HL-60 (cell line): Measurements from ENCODE around the gene PAGE4.

Experiments used
- DNase-seq, 2 experiments: peaks; one replicate each; pipeline ENCODE4 v3.0.0-alpha.2; 2010 to 2020; ENCODE audit warnings: low read depth in 1 of 2, low spot score in 1 of 2
- H3K27ac ChIP-seq: fragments of 250-450 bp; sonication (Bioruptor Pico); replicated peaks from 2 replicates; pipeline ENCODE4 v1.5.1; 2020; ENCODE audit warnings: mild to moderate bottlenecking, moderate library complexity
- H3K27me3 ChIP-seq: fragments of 250-450 bp; sonication (Bioruptor Pico); 2 replicates; pipeline ENCODE4 v1.5.1; 2021; ENCODE audit warnings: mild to moderate bottlenecking, moderate library complexity; ENCODE audit not compliant: insufficient read depth, poor library complexity, severe bottlenecking
- H3K4me3 ChIP-seq: replicated peaks from 2 replicates; pipeline ENCODE4 v1.5.1; 2011; ENCODE audit warnings: mild to moderate bottlenecking, control low read depth, low read length; ENCODE audit not compliant: insufficient read depth
- GABPA ChIP-seq: IDR thresholded peaks from 2 replicates; pipeline ENCODE4 v1.6.1; 2012; ENCODE audit warnings: low read depth
- POLR2AphosphoS5 ChIP-seq: IDR thresholded peaks from 2 replicates; pipeline ENCODE4 v1.6.1; 2012; ENCODE audit warnings: low read depth
- SPI1 ChIP-seq: IDR thresholded peaks from 2 replicates; pipeline ENCODE4 v1.6.1; 2012; ENCODE audit warnings: low read depth, mild to moderate bottlenecking, borderline replicate concordance
- long read RNA-seq: library from polyadenylated mRNA; unstranded; transcript quantifications from one replicate; pipeline ENCODE4 v2.0.0, GENCODE V29; 2020
- TF ChIP-seq, protein P1 (sequence below): IDR thresholded peaks from one replicate; pipeline ENCODE4 v1.5.1; 2011; ENCODE audit warnings: low read length, control low read depth, inconsistent platforms; ENCODE audit not compliant: insufficient read depth
- TF ChIP-seq, protein P2 (sequence below): IDR thresholded peaks from 2 replicates; pipeline ENCODE4 v1.6.1; 2012; ENCODE audit warnings: low read depth; ENCODE audit not compliant: insufficient replicate concordance

Gene PAGE4, protein sequence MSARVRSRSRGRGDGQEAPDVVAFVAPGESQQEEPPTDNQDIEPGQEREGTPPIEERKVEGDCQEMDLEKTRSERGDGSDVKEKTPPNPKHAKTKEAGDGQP
- long read RNA-seq, result 0 reads

DNA sequence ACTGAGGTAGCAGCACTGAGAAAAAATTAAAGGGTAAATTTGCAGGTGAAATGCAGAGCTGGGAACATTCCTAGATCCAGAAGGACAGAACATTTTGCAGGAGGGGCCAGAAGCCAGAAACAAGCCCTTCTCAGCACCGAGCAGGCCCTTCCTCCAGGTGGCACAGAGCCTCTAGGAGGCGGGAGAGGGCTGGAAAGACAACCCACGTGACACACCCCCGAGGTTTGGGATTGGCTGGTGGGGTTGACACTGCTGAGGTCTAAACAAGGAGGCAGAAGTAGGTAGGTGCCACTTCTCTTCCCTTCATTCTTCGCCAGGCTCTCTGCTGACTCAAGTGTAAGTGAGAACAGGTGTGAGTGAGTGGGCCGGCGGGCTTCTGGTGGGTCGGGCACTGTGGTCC is at the start of gene PAGE4:
PAGE4 (plus strand) TSS at position 288 of the 400 bp plus-strand sequence. CDS start 1,126 bp downstream, outside the sequence.
- no peaks in the 10 kb centered on the region for H3K27me3 ChIP-seq
- TF ChIP-seq, protein P1, sequence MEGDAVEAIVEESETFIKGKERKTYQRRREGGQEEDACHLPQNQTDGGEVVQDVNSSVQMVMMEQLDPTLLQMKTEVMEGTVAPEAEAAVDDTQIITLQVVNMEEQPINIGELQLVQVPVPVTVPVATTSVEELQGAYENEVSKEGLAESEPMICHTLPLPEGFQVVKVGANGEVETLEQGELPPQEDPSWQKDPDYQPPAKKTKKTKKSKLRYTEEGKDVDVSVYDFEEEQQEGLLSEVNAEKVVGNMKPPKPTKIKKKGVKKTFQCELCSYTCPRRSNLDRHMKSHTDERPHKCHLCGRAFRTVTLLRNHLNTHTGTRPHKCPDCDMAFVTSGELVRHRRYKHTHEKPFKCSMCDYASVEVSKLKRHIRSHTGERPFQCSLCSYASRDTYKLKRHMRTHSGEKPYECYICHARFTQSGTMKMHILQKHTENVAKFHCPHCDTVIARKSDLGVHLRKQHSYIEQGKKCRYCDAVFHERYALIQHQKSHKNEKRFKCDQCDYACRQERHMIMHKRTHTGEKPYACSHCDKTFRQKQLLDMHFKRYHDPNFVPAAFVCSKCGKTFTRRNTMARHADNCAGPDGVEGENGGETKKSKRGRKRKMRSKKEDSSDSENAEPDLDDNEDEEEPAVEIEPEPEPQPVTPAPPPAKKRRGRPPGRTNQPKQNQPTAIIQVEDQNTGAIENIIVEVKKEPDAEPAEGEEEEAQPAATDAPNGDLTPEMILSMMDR, result no peak
- no peak within 1 kb of the TSS for H3K4me3 ChIP-seq
- no peak for DNase-seq
- H3K27ac ChIP-seq, result no peak within 1 kb of the TSS

DNA sequence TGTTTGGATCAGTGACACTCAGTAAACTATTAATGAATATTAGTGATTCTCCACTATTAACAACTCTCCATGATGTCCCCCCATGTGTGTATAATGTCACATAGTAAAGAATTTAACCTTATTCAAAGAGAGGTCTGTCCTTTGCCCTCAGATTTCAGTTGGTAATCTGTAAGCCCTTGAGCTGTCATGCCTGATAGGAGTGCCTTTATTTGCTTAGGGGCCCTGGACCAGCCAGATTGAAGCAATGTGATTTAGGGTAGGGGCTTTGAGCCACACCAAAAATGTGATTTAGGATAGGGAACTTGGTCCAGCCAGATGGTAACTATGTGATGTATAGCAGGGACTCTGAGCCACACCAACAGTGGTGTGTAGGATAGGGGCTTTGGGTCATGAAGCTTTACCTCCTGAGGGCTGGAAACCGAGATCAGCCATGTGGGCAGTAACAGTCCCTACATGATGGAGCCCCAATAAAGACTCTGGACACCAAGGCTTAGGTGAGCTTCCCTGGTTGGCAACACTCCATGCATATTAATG is 44.3 kb upstream of the PAGE4 start:
- Histone ChIP-seq H3K4me3 (no peak overlapping the region), H3K27ac (no peak overlapping the region), H3K27me3 (no peaks in the 10 kb centered on the region)
- DNase-seq, result no peak
- TF ChIP-seq, protein P1, result no peak
- no peak for TF ChIP-seq POLR2AphosphoS5
- TF ChIP-seq SPI1, result no peak
- no peak for TF ChIP-seq GABPA
- TF ChIP-seq, protein P2, sequence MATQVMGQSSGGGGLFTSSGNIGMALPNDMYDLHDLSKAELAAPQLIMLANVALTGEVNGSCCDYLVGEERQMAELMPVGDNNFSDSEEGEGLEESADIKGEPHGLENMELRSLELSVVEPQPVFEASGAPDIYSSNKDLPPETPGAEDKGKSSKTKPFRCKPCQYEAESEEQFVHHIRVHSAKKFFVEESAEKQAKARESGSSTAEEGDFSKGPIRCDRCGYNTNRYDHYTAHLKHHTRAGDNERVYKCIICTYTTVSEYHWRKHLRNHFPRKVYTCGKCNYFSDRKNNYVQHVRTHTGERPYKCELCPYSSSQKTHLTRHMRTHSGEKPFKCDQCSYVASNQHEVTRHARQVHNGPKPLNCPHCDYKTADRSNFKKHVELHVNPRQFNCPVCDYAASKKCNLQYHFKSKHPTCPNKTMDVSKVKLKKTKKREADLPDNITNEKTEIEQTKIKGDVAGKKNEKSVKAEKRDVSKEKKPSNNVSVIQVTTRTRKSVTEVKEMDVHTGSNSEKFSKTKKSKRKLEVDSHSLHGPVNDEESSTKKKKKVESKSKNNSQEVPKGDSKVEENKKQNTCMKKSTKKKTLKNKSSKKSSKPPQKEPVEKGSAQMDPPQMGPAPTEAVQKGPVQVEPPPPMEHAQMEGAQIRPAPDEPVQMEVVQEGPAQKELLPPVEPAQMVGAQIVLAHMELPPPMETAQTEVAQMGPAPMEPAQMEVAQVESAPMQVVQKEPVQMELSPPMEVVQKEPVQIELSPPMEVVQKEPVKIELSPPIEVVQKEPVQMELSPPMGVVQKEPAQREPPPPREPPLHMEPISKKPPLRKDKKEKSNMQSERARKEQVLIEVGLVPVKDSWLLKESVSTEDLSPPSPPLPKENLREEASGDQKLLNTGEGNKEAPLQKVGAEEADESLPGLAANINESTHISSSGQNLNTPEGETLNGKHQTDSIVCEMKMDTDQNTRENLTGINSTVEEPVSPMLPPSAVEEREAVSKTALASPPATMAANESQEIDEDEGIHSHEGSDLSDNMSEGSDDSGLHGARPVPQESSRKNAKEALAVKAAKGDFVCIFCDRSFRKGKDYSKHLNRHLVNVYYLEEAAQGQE, result no peak

DNA sequence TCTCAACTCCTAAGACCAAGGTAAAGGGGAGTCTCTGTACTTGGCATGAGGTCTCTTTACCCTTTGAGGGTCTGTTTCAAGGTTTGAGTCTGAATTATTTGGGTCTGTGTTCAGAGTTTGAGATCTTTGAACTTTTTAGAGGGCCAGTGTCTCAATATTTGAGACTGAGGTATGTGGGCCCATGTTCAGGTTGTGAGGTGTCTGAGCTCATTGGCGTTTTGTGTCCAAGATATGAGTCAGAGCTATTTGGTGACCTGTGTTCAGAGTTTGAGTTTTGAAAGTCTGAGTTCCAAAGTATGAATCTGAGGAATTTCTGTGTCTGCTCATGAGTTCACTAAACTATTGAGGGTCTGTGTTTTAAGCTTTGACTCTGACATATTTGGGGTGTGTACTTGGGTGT is 36.7 kb upstream of the PAGE4 start:
- DNase-seq, result no peak
- Histone ChIP-seq H3K27me3 (no peaks in the 10 kb centered on the region), H3K27ac (no peak overlapping the region), H3K4me3 (no peak overlapping the region)
- no peak for TF ChIP-seq POLR2AphosphoS5
- TF ChIP-seq SPI1, result no peak
- TF ChIP-seq, protein P2, result no peak
- no peak for TF ChIP-seq GABPA
- TF ChIP-seq, protein P1, result no peak

DNA sequence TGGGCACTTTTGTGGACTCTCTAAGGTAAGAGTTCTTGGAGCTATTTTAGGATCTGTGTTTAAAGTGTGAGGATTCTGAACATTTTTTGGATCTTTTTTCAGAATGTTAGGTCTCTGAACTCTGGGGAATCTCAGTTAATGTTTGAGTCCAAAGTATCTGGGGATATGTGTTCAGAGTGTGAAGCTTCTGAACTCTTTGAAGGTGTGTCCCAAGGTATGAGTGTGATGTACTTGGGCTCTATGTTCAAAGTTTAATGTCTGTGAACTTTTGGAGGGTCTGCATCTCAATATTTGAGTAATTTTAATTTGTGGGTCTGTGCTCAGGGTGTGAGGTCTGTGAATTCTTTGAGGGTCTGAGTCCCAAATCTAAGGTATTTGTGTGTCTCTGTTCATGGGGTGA is 35.4 kb upstream of the PAGE4 start:
- no peaks in the 10 kb centered on the region for H3K27me3 ChIP-seq

More for the DNA sequence above, 35.4 kb upstream of the PAGE4 start:
- no peak for DNase-seq
- TF ChIP-seq, protein P2, result no peak
- no peak for TF ChIP-seq POLR2AphosphoS5
- TF ChIP-seq, protein P1, result no peak
- no peak for TF ChIP-seq SPI1
- no peak for TF ChIP-seq GABPA
- H3K27ac ChIP-seq, result no peak overlapping the region
- no peak overlapping the region for H3K4me3 ChIP-seq
